GM23248 (cell line): ENCODE measurements around the gene ZNF365.

ENCODE experiments used
- EZH2 ChIP-seq: fragments of 200-600 bp; sonication (generic); IDR thresholded peaks from 2 replicates; pipeline ENCODE4 v1.6.1; 2018; ENCODE audit warnings: antibody characterized with exemption, mild to moderate bottlenecking; ENCODE audit not compliant: insufficient read depth, poor library complexity, severe bottlenecking
- EZH2phosphoT487 ChIP-seq: fragments of 200-600 bp; sonication (generic); IDR thresholded peaks from 2 replicates; pipeline ENCODE4 v1.6.1; 2018; ENCODE audit warnings: antibody characterized with exemption, moderate library complexity, mild to moderate bottlenecking, low read depth; ENCODE audit not compliant: insufficient read depth

- TF ChIP-seq EZH2: no peak
- TF ChIP-seq EZH2phosphoT487: no peak
Observed at GRCh38 chr10:62332406-62332805, 41.8 kb upstream of the ZNF365 start.
